Trophoblast cell (in vitro differentiated cells and primary cell): ENCODE results near the gene GPR84.
A peak's percentile ranks its signal among the peaks of the same experiment; 100 is the strongest.

Experiments used
- DNase-seq, 2 donors: peaks; one replicate each; pipeline ENCODE4 v3.0.0-alpha.2; 2016
- H2AFZ ChIP-seq: 2 replicates; pipeline ENCODE4 v1.6.1; 2013; ENCODE audit warnings: low read length, moderate library complexity, mild to moderate bottlenecking; ENCODE audit not compliant: insufficient read depth, poor library complexity
- H2AK5ac ChIP-seq: 2 replicates; pipeline ENCODE4 v1.6.1; 2013; ENCODE audit warnings: mild to moderate bottlenecking, low read length
- H2BK120ac ChIP-seq: 2 replicates; pipeline ENCODE4 v1.6.1; 2013; ENCODE audit warnings: low read length, mild to moderate bottlenecking, moderate library complexity; ENCODE audit not compliant: insufficient read depth, poor library complexity
- H2BK12ac ChIP-seq: 2 replicates; pipeline ENCODE4 v1.6.1; 2013; ENCODE audit warnings: mild to moderate bottlenecking, low read length, moderate library complexity
- H2BK5ac ChIP-seq: 2 replicates; pipeline ENCODE4 v1.6.1; 2013; ENCODE audit warnings: low read length, low read depth, moderate library complexity, mild to moderate bottlenecking; ENCODE audit not compliant: poor library complexity
- H3K14ac ChIP-seq: 2 replicates; pipeline ENCODE4 v1.6.1; 2013; ENCODE audit warnings: mild to moderate bottlenecking, low read length
- H3K18ac ChIP-seq: 2 replicates; pipeline ENCODE4 v1.6.1; 2013; ENCODE audit warnings: mild to moderate bottlenecking, low read length
- H3K23ac ChIP-seq: 2 replicates; pipeline ENCODE4 v1.6.1; 2013; ENCODE audit warnings: low read length
- H3K27ac ChIP-seq: 2 replicates; pipeline ENCODE4 v1.5.1; 2013; ENCODE audit warnings: low read depth, mild to moderate bottlenecking, inconsistent platforms, low read length, moderate library complexity
- H3K27me3 ChIP-seq: 2 replicates; pipeline ENCODE4 v1.6.1; 2013; ENCODE audit warnings: inconsistent platforms, mild to moderate bottlenecking, low read length, moderate library complexity; ENCODE audit not compliant: insufficient read depth
- H3K36me3 ChIP-seq, 2 experiments: 1 replicate in 1 of 2; 2 replicates in 1 of 2; pipeline ENCODE4 v1.6.1; 2013; ENCODE audit warnings: low read length in 2 of 2, mild to moderate bottlenecking in 2 of 2, moderate library complexity in 1 of 2; ENCODE audit not compliant: insufficient read depth in 2 of 2, control insufficient read depth in 1 of 2
- H3K4ac ChIP-seq: 2 replicates; pipeline ENCODE4 v1.6.1; 2013; ENCODE audit warnings: low read depth, mild to moderate bottlenecking, low read length, moderate library complexity
- H3K4me1 ChIP-seq, 2 experiments: 1 replicate in 1 of 2; 2 replicates in 1 of 2; pipeline ENCODE4 v1.6.1; 2013; ENCODE audit warnings: low read length in 2 of 2, mild to moderate bottlenecking in 2 of 2, moderate library complexity in 1 of 2; ENCODE audit not compliant: insufficient read depth in 2 of 2, control insufficient read depth in 1 of 2
- H3K4me2 ChIP-seq: 2 replicates; pipeline ENCODE4 v1.6.1; 2013; ENCODE audit warnings: inconsistent platforms, mild to moderate bottlenecking, low read length, moderate library complexity
- H3K4me3 ChIP-seq: 2 replicates; pipeline ENCODE4 v1.5.1; 2013; ENCODE audit warnings: mild to moderate bottlenecking, low read depth, low read length, inconsistent platforms
- H3K79me1 ChIP-seq: one replicate; pipeline ENCODE4 v1.6.1; 2013; ENCODE audit warnings: low read length
- H3K79me2 ChIP-seq: 2 replicates; pipeline ENCODE4 v1.6.1; 2013; ENCODE audit warnings: low read length, mild to moderate bottlenecking; ENCODE audit not compliant: control insufficient read depth, insufficient read depth, poor library complexity
- H3K9ac ChIP-seq: 2 replicates; pipeline ENCODE4 v1.6.1; 2013; ENCODE audit warnings: mild to moderate bottlenecking, low read length
- H3K9me3 ChIP-seq: 2 replicates; pipeline ENCODE4 v1.6.1; 2013; ENCODE audit warnings: low read depth, mild to moderate bottlenecking, control low read depth, inconsistent platforms, low read length; ENCODE audit not compliant: insufficient read depth
- H4K12ac ChIP-seq: 2 replicates; pipeline ENCODE4 v1.6.1; 2013; ENCODE audit warnings: low read depth, mild to moderate bottlenecking, low read length, moderate library complexity
- H4K8ac ChIP-seq: 2 replicates; pipeline ENCODE4 v1.6.1; 2013; ENCODE audit warnings: low read depth, mild to moderate bottlenecking, low read length, moderate library complexity
- H4K91ac ChIP-seq: one replicate; pipeline ENCODE4 v1.6.1; 2013; ENCODE audit warnings: low read depth, mild to moderate bottlenecking, low read length, moderate library complexity
- WGBS: extraction: QIAGEN DNeasy Blood & Tissue Kit; methylation state at CpG from one replicate; pipeline ENCODE4 v1.1.7; 2013; ENCODE audit warnings: missing lambda C conversion rate; ENCODE audit not compliant: insufficient read length, insufficient coverage; ENCODE audit errors: extremely low coverage; 5-methylcytosine and 5-hydroxymethylcytosine counted together

Gene GPR84

GRCh38 chr12:54359762-54360351 lies 4.4 kb downstream of the GPR84 start:
- peak overlapping the region; percentile 51 for H3K4me2 ChIP-seq
- no peak for DNase-seq
- H3K4ac ChIP-seq, result peak overlapping the region; percentile 75
- peak overlapping the region; percentile 92 for H4K8ac ChIP-seq
- H3K36me3 ChIP-seq, result no peaks in the 10 kb centered on the region
- peak overlapping the region; percentile 89 for H3K14ac ChIP-seq
- no peaks in the 10 kb centered on the region for H3K27me3 ChIP-seq
- H2AFZ ChIP-seq, result peak overlapping the region; percentile 81
- no CpG with 5 or more reads among the region's 9 CpGs for WGBS
- H3K79me1 ChIP-seq, result peaks cover 18% of the 10 kb centered on the region
- peaks cover 3% of the 10 kb centered on the region for H3K79me2 ChIP-seq
- no peak overlapping the region for H3K23ac ChIP-seq
- no peak overlapping the region for H3K4me3 ChIP-seq
- peak overlapping the region; percentile 92 for H3K18ac ChIP-seq
- peak overlapping the region; percentile 87 for H4K91ac ChIP-seq
- H4K12ac ChIP-seq, result peak overlapping the region; percentile 84
- peak overlapping the region; percentile 91 for H2AK5ac ChIP-seq
- peak overlapping the region; percentile 97 for H3K27ac ChIP-seq
- H3K4me1 ChIP-seq, result peaks cover 32 to 43% of the 10 kb centered on the region in 2 experiments
- peak overlapping the region; percentile 89 for H2BK12ac ChIP-seq
- H3K9ac ChIP-seq, result peak overlapping the region; percentile 3
- peaks cover 2% of the 10 kb centered on the region for H3K9me3 ChIP-seq
- H2BK120ac ChIP-seq, result peak overlapping the region; percentile 84
- H2BK5ac ChIP-seq, result peak overlapping the region; percentile 91

- Histone ChIP-seq H3K4me1 (peaks cover 35 to 46% of the 10 kb centered on the region in 2 experiments), H3K79me2 (peaks cover 3% of the 10 kb centered on the region), H3K79me1 (peaks cover 22% of the 10 kb centered on the region), H3K9ac (peak overlapping the region; percentile 36), H3K27me3 (no peaks in the 10 kb centered on the region), H2BK120ac (peak overlapping the region; percentile 84), H4K8ac (peak overlapping the region; percentile 92), H3K4me3 (peak overlapping the region; percentile 70), H3K9me3 (peaks cover 2% of the 10 kb centered on the region), H2AFZ (peak overlapping the region; percentile 81), H3K36me3 (no peaks in the 10 kb centered on the region), H3K27ac (peak overlapping the region; percentile 97), H3K4me2 (peak overlapping the region; percentile 84), H2BK5ac (peak overlapping the region; percentile 91), H3K23ac (no peak overlapping the region), H3K14ac (peak overlapping the region; percentile 92), H3K18ac (peak overlapping the region; percentile 92), H3K4ac (peak overlapping the region; percentile 75), H2BK12ac (peak overlapping the region; percentile 89), H4K12ac (peak overlapping the region; percentile 84), H2AK5ac (peak overlapping the region; percentile 91), H4K91ac (peak overlapping the region; percentile 99)
- peak; percentile 98 to 99 for DNase-seq
- WGBS, result no CpG with 5 or more reads among the region's 40 CpGs
Observed at GRCh38 chr12:54358945-54359761, 5.1 kb downstream of the GPR84 start.

- H3K4me2 ChIP-seq, result peak overlapping the region; percentile 84
- DNase-seq, result no peak
- peak overlapping the region; percentile 67 for H2BK120ac ChIP-seq
- peaks cover 35 to 48% of the 10 kb centered on the region in 2 experiments for H3K4me1 ChIP-seq
- peak overlapping the region; percentile 89 for H2BK5ac ChIP-seq
- WGBS, result no CpG with 5 or more reads among the region's 15 CpGs
- H3K79me1 ChIP-seq, result peaks cover 22% of the 10 kb centered on the region
- no peaks in the 10 kb centered on the region for H3K36me3 ChIP-seq
- H3K23ac ChIP-seq, result no peak overlapping the region
- H4K91ac ChIP-seq, result peak overlapping the region; percentile 99
- H3K27ac ChIP-seq, result peak overlapping the region; percentile 72
- H3K27me3 ChIP-seq, result no peaks in the 10 kb centered on the region
- H3K4ac ChIP-seq, result peak overlapping the region; percentile 50
- H2BK12ac ChIP-seq, result peak overlapping the region; percentile 13
- peak overlapping the region; percentile 79 for H3K18ac ChIP-seq
- peak overlapping the region; percentile 62 for H2AFZ ChIP-seq
- peak overlapping the region; percentile 36 for H3K9ac ChIP-seq
- H3K9me3 ChIP-seq, result peaks cover 2% of the 10 kb centered on the region
- H3K14ac ChIP-seq, result peak overlapping the region; percentile 92
- H3K4me3 ChIP-seq, result peak overlapping the region; percentile 70
- peaks cover 3% of the 10 kb centered on the region for H3K79me2 ChIP-seq
- peak overlapping the region; percentile 82 for H4K8ac ChIP-seq
- peak overlapping the region; percentile 46 for H2AK5ac ChIP-seq
- H4K12ac ChIP-seq, result peak overlapping the region; percentile 81
Observed at GRCh38 chr12:54358191-54358944, 5.9 kb downstream of the GPR84 start.

GRCh38 chr12:54357506-54358190 lies 6.6 kb downstream of the GPR84 start:
- WGBS, result no CpG with 5 or more reads among the region's 2 CpGs
- Histone ChIP-seq H2AFZ (no peak overlapping the region), H3K79me2 (peaks cover 3% of the 10 kb centered on the region), H2BK120ac (peak overlapping the region; percentile 8), H3K4ac (no peak overlapping the region), H3K27ac (peak overlapping the region; percentile 21), H4K12ac (no peak overlapping the region), H3K79me1 (peaks cover 22% of the 10 kb centered on the region), H2BK12ac (no peak overlapping the region), H3K23ac (no peak overlapping the region), H3K9ac (no peak overlapping the region), H3K4me2 (peak overlapping the region; percentile 84), H4K8ac (peak overlapping the region; percentile 40), H3K4me1 (peaks cover 38 to 51% of the 10 kb centered on the region in 2 experiments), H3K4me3 (no peak overlapping the region), H3K14ac (no peak overlapping the region), H3K9me3 (no peaks in the 10 kb centered on the region), H2BK5ac (peak overlapping the region; percentile 18), H3K27me3 (no peaks in the 10 kb centered on the region), H3K18ac (no peak overlapping the region), H4K91ac (peak overlapping the region; percentile 61), H2AK5ac (peak overlapping the region; percentile 82), H3K36me3 (no peaks in the 10 kb centered on the region)
- DNase-seq, result no peak
